IPS DF 6.9 (cell line): ENCODE measurements around the gene GLS.
"Not testable (repeated sequence)": the region's sequence is repeated elsewhere in the genome, so short reads cannot be mapped to it uniquely, and the experiment has no call there.

Source experiments
- DNase-seq: peaks from one replicate; pipeline ENCODE4 v3.0.0-alpha.2; 2013; ENCODE audit warnings: low read depth, low spot score
- H3K27ac ChIP-seq: one replicate; pipeline ENCODE4 v1.5.1; 2013; ENCODE audit warnings: low read length, control low read depth
- H3K27me3 ChIP-seq: 2 replicates; pipeline ENCODE4 v1.6.1; 2013; ENCODE audit warnings: mild to moderate bottlenecking, low read length; ENCODE audit not compliant: control insufficient read depth, insufficient read depth
- H3K36me3 ChIP-seq: 2 replicates; pipeline ENCODE4 v1.6.1; 2013; ENCODE audit warnings: low read length; ENCODE audit not compliant: control insufficient read depth, insufficient read depth
- H3K4me1 ChIP-seq: 2 replicates; pipeline ENCODE4 v1.6.1; 2013; ENCODE audit warnings: low read length; ENCODE audit not compliant: control insufficient read depth, insufficient read depth
- H3K4me3 ChIP-seq: 2 replicates; pipeline ENCODE4 v1.5.1; 2013; ENCODE audit warnings: mild to moderate bottlenecking, low read length
- H3K9me3 ChIP-seq: 2 replicates; pipeline ENCODE4 v1.6.1; 2013; ENCODE audit warnings: low read length, inconsistent platforms; ENCODE audit not compliant: control insufficient read depth, insufficient read depth
- WGBS: extraction: QIAGEN DNeasy Blood & Tissue Kit; methylation state at CpG from one replicate; pipeline ENCODE4 v1.1.7; 2013; ENCODE audit warnings: mixed read lengths, missing lambda C conversion rate; ENCODE audit not compliant: insufficient read length, insufficient coverage; 5-methylcytosine and 5-hydroxymethylcytosine counted together

Gene GLS

GRCh38 chr2:190885844-190886243 is 5.2 kb downstream of the GLS start:
- H3K4me1 ChIP-seq, DNase-seq, H3K4me3 ChIP-seq, H3K36me3 ChIP-seq, H3K9me3 ChIP-seq, H3K27ac ChIP-seq, H3K27me3 ChIP-seq: not testable (repeated sequence)
- no CpG with 5 or more reads among the region's 6 CpGs for WGBS

- Histone ChIP-seq H3K4me3 (no peak overlapping the region), H3K4me1 (no peaks in the 10 kb centered on the region), H3K36me3 (no peaks in the 10 kb centered on the region), H3K27ac (no peak overlapping the region), H3K9me3 (no peaks in the 10 kb centered on the region), H3K27me3 (no peaks in the 10 kb centered on the region)
- DNase-seq, result no peak
- no CpG with 5 or more reads among the region's 2 CpGs for WGBS
These were observed 6.5 kb downstream of the GLS start for GRCh38 chr2:190887089-190887488.

GRCh38 chr2:190888449-190888848 is 7.8 kb downstream of the GLS start:
- H3K4me1 ChIP-seq, result no peaks in the 10 kb centered on the region
- DNase-seq, result no peak
- H3K4me3 ChIP-seq, result no peak overlapping the region
- H3K27me3 ChIP-seq, result no peaks in the 10 kb centered on the region
- H3K27ac ChIP-seq, result no peak overlapping the region
- no peaks in the 10 kb centered on the region for H3K9me3 ChIP-seq
- H3K36me3 ChIP-seq, result no peaks in the 10 kb centered on the region
- no CpG with 5 or more reads among the region's 1 CpG for WGBS

- Histone ChIP-seq H3K27ac (no peak overlapping the region), H3K4me3 (no peak overlapping the region), H3K27me3 (no peaks in the 10 kb centered on the region), H3K36me3 (no peaks in the 10 kb centered on the region), H3K4me1 (no peaks in the 10 kb centered on the region), H3K9me3 (no peaks in the 10 kb centered on the region)
- no CpG with 5 or more reads among the region's 3 CpGs for WGBS
- no peak for DNase-seq
These were observed 8.7 kb downstream of the GLS start for GRCh38 chr2:190889175-190889943.

DNA sequence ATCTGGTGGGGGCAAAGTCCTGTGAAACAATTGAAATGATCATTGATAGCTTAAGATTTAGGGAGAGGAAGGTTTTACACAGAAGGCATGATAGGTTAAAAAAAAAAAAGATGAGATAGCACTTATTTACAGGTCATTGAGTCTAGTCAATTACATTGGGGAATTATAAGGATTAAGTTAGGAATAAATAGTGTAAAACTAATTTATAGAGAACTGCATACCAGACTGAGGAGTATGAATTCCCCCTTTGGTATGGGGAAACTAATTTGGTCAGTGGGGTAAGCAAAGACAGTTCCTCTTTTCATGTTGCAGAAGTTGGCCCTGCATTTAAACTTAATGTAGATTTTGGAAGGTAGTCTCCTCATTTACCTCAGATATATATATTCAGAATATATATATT is 10.8 kb downstream of the GLS start:
- no peak overlapping the region for H3K27ac ChIP-seq
- H3K4me3 ChIP-seq, result no peak overlapping the region
- no peaks in the 10 kb centered on the region for H3K27me3 ChIP-seq
- no peak for DNase-seq
- no peaks in the 10 kb centered on the region for H3K4me1 ChIP-seq
- H3K36me3 ChIP-seq, result no peaks in the 10 kb centered on the region
- no peaks in the 10 kb centered on the region for H3K9me3 ChIP-seq

- Histone ChIP-seq H3K27me3 (no peaks in the 10 kb centered on the region), H3K4me1 (no peaks in the 10 kb centered on the region), H3K36me3 (no peaks in the 10 kb centered on the region), H3K4me3 (no peak overlapping the region), H3K27ac (no peak overlapping the region), H3K9me3 (no peaks in the 10 kb centered on the region)
- WGBS, result 100% methylated on average over 1 of the region's 1 CpG
- no peak for DNase-seq
These were observed 11.3 kb downstream of the GLS start for GRCh38 chr2:190891889-190892288.

DNA sequence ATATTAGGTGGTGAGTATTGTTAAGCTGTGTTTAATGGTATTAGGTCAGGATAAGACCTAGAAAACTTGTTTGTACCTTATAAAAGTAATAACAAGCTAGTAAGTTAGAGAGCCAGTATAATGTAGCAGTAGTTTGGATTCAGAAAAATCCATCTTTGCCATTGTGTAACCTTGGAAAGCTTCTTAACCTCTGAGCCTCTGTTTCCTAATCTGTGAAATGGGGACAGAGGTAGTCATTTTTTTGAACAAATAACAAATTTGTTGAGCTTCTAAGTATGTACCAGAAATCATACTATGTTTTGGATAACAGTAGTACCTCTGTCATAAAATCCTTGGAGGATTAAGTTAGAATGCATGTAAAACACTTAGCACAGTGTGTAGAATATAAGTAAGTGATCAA is 12.5 kb downstream of the GLS start:
- Histone ChIP-seq H3K36me3 (no peaks in the 10 kb centered on the region), H3K4me1 (no peaks in the 10 kb centered on the region), H3K27me3 (no peaks in the 10 kb centered on the region), H3K27ac (no peak overlapping the region), H3K9me3 (no peaks in the 10 kb centered on the region), H3K4me3 (no peak overlapping the region)
- no peak for DNase-seq

GRCh38 chr2:190896477-190896876 is 15.9 kb downstream of the GLS start:
- Histone ChIP-seq H3K36me3 (no peaks in the 10 kb centered on the region), H3K4me1 (no peaks in the 10 kb centered on the region)
- WGBS, result no CpG with 5 or more reads among the region's 4 CpGs

GRCh38 chr2:190903693-190904450 is 23.3 kb downstream of the GLS start:
- Histone ChIP-seq H3K27me3 (no peaks in the 10 kb centered on the region), H3K4me3 (no peak overlapping the region), H3K27ac (no peak overlapping the region), H3K4me1 (no peaks in the 10 kb centered on the region), H3K9me3 (no peaks in the 10 kb centered on the region), H3K36me3 (no peaks in the 10 kb centered on the region)
- no peak for DNase-seq
- no CpG with 5 or more reads among the region's 1 CpG for WGBS

More at GRCh38 chr2:190896477-190896876, 15.9 kb downstream of the GLS start:
- Histone ChIP-seq H3K27me3 (no peaks in the 10 kb centered on the region), H3K4me3 (no peak overlapping the region), H3K9me3 (no peaks in the 10 kb centered on the region), H3K27ac (no peak overlapping the region)
- no peak for DNase-seq

DNA sequence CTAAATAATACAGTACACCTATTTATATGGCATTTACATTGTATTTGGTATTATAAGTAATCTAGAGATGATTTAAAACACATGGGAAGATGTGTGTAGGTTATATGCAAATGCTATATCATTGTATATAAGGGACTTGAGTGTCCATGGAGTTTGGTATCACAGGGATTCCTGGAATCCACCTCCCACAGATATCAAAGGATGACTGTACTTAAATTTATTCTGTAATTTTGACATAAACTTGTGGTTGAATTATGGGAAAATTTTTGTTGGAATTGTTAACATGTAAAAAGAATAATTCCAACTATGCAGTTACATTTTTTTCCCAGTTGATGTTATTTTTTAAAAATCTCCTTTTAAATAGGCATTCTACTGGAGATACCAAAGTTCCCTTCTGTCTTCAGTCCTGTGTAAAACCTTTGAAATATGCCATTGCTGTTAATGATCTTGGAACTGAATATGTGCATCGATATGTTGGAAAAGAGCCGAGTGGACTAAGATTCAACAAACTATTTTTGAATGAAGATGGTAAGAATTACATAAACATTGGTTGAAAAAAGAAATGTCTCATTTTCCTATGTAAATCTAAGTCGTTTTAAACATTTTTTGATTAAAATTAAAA is 24.1 kb downstream of the GLS start:
- Histone ChIP-seq H3K4me1 (no peaks in the 10 kb centered on the region), H3K4me3 (no peak overlapping the region), H3K27me3 (no peaks in the 10 kb centered on the region), H3K36me3 (no peaks in the 10 kb centered on the region), H3K9me3 (no peaks in the 10 kb centered on the region), H3K27ac (no peak overlapping the region)
- no CpG with 5 or more reads among the region's 3 CpGs for WGBS
- DNase-seq, result no peak
